ENCODE data around the gene CHD1. TPM values are rescaled to one million over a fixed set of nuclear protein-coding genes. Genes with fewer than 3 reads are reported as not detected.

Gene CHD1
- total and polyA plus RNA-seq, 7 donors: 9.5 to 30.4 (median 13.6) TPM

- H3K27ac ChIP-seq: no peak overlapping the region
- H3K4me1 ChIP-seq: no peaks in the 10 kb centered on the region
- TF ChIP-seq, protein P1, sequence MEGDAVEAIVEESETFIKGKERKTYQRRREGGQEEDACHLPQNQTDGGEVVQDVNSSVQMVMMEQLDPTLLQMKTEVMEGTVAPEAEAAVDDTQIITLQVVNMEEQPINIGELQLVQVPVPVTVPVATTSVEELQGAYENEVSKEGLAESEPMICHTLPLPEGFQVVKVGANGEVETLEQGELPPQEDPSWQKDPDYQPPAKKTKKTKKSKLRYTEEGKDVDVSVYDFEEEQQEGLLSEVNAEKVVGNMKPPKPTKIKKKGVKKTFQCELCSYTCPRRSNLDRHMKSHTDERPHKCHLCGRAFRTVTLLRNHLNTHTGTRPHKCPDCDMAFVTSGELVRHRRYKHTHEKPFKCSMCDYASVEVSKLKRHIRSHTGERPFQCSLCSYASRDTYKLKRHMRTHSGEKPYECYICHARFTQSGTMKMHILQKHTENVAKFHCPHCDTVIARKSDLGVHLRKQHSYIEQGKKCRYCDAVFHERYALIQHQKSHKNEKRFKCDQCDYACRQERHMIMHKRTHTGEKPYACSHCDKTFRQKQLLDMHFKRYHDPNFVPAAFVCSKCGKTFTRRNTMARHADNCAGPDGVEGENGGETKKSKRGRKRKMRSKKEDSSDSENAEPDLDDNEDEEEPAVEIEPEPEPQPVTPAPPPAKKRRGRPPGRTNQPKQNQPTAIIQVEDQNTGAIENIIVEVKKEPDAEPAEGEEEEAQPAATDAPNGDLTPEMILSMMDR (IDR thresholded peaks at IDR 0.05): no peak
- ATAC-seq: no peak
- DNase-seq: no peak
- no peak overlapping the region for H3K4me3 ChIP-seq
- peaks cover 11% of the 10 kb centered on the region for H3K9me3 ChIP-seq
- H3K36me3 ChIP-seq (ENCODE audit: insufficient read depth in 1 of 2, low read depth in 1 of 2): no peaks in the 10 kb centered on the region
- intact Hi-C loops (cut with DNase I): no loop called here
- no peaks in the 10 kb centered on the region for H3K27me3 ChIP-seq (ENCODE audit: insufficient read depth in 3 of 3, low read length in 2 of 3)
These were observed 35.8 kb upstream of the CHD1 start for GRCh38 chr5:98964621-98965020.

GRCh38 chr5:98963019-98963418, 34.2 kb upstream of the CHD1 start:
- DNase-seq (no peak), ATAC-seq (no peak)
- TF ChIP-seq, protein P1 (IDR thresholded peaks at IDR 0.05): no peak
- Histone ChIP-seq H3K9me3 (peaks cover 11% of the 10 kb centered on the region), H3K4me3 (no peak overlapping the region), H3K36me3 (ENCODE audit: insufficient read depth in 1 of 2, low read depth in 1 of 2) (no peaks in the 10 kb centered on the region), H3K27ac (no peak overlapping the region), H3K27me3 (ENCODE audit: insufficient read depth in 3 of 3, low read length in 2 of 3) (no peaks in the 10 kb centered on the region), H3K4me1 (no peaks in the 10 kb centered on the region)
- intact Hi-C loops (cut with DNase I): no loop called here
- 77 to 85% (median 79%) methylated on average over 3 of the region's 3 CpGs for WGBS, 3 donors

DNA sequence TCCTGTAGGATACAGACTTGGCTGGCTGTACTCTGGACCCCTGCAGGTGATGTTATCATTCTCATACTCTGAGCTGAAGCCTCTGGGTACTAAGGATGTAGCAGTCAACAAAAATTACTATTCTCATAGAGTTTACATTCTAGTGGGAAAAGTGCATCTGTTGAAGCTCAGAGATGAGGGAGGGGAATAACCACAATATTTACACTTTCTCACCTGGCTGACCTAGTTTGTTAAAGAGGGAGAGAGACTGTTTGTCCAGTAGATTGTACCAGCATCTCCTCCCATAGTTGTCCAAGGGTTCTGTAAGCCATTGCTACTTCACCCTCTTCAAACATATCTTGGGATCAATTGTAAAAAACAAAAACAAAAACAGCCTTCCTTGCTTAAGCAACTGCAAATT, 33.8 kb upstream of the CHD1 start:
- Histone ChIP-seq H3K4me3 (no peak overlapping the region), H3K4me1 (peaks cover 1% of the 10 kb centered on the region), H3K27me3 (ENCODE audit: insufficient read depth in 3 of 3, low read length in 2 of 3) (no peaks in the 10 kb centered on the region), H3K27ac (no peak overlapping the region), H3K36me3 (ENCODE audit: insufficient read depth in 1 of 2, low read depth in 1 of 2) (no peaks in the 10 kb centered on the region), H3K9me3 (peaks cover 11% of the 10 kb centered on the region)
- DNase-seq (no peak), ATAC-seq (no peak)
- TF ChIP-seq, protein P1 (IDR thresholded peaks at IDR 0.05): no peak
- intact Hi-C loops (cut with DNase I): no loop called here

- WGBS, 3 donors: 93 to 95% (median 94%) methylated on average over 3 of the region's 3 CpGs
- H3K27ac ChIP-seq: no peak overlapping the region
These were observed 33.0 kb upstream of the CHD1 start for GRCh38 chr5:98961665-98962344.

More at GRCh38 chr5:98961665-98962344, 33.0 kb upstream of the CHD1 start:
- ATAC-seq: no peak
- TF ChIP-seq, protein P1 (IDR thresholded peaks at IDR 0.05): no peak
- H3K9me3 ChIP-seq: peaks cover 11% of the 10 kb centered on the region
- no peaks in the 10 kb centered on the region for H3K36me3 ChIP-seq (ENCODE audit: insufficient read depth in 1 of 2, low read depth in 1 of 2)
- H3K27me3 ChIP-seq (ENCODE audit: insufficient read depth in 3 of 3, low read length in 2 of 3): no peaks in the 10 kb centered on the region
- H3K4me3 ChIP-seq: no peak overlapping the region
- no peak for DNase-seq
- intact Hi-C loops (cut with DNase I): no loop called here
- peaks cover 5% of the 10 kb centered on the region for H3K4me1 ChIP-seq
